LNCAP (cell line): ENCODE measurements around the gene MYH2.

ENCODE experiments used
- CTCF ChIP-seq: fragments of 450-650 bp; IDR thresholded peaks from 2 replicates; pipeline ENCODE4 v1.5.1; 2017; ENCODE audit warnings: mild to moderate bottlenecking

MYH2 gene

GRCh38 chr17:10549096-10549842 lies at the start of gene MYH2:
MYH2 (minus strand) TSS chr17:10549658; CDS start chr17:10547920, 1,738 bp downstream.
- TF ChIP-seq CTCF: no peak

- TF ChIP-seq CTCF: no peak
These were observed 49.2 kb upstream of the MYH2 start for GRCh38 chr17:10598621-10599020.

- no peak for TF ChIP-seq CTCF
These were observed 40.2 kb upstream of the MYH2 start for GRCh38 chr17:10589553-10590145.

GRCh38 chr17:10585529-10585928 lies 36.1 kb upstream of the MYH2 start:
- TF ChIP-seq CTCF: no peak

GRCh38 chr17:10583834-10584233 lies 34.4 kb upstream of the MYH2 start:
- TF ChIP-seq CTCF: no peak

- no peak for TF ChIP-seq CTCF
These were observed 29.8 kb upstream of the MYH2 start for GRCh38 chr17:10579270-10579669.

GRCh38 chr17:10574324-10574723 lies 24.9 kb upstream of the MYH2 start:
- no peak for TF ChIP-seq CTCF
